C4-2B (cell line): ENCODE results near the gene TMSB4X.

Experiments used
- CTCF ChIP-seq: fragments of 450-650 bp; conservative IDR thresholded peaks from 2 replicates; pipeline ENCODE4 v1.5.1; 2017; ENCODE audit warnings: mild to moderate bottlenecking
- ZFX ChIP-seq: fragments of 450-650 bp; IDR thresholded peaks from 2 replicates; pipeline ENCODE4 v1.6.1; 2017

DNA sequence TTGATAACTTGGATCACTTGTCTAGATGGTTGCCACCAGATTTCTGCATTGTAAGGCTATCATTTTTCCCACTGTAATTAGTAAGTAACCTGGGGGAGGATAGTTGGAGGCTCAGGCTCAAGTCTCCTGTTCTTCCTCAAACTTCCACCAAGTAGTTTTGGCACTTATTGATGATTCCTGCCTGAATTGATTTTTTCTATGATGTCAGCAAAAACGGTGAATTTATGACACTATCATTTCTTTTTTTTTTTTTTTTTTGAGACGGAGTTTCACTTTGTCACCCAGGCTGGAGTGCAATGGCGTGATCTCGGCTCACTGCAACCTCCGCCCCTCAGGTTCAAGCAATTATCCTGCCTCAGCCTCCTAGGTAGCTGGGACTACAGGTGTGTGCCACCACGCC lies 12.4 kb downstream of the TMSB4X start:
- TF ChIP-seq CTCF (no peak), ZFX (no peak)
